GM06990 (cell line): ENCODE results near the gene DMPK.

Experiments used
- DNase-seq: peaks from one replicate; pipeline ENCODE4 v3.0.0-alpha.2; 2011; ENCODE audit not compliant: insufficient read length; ENCODE audit errors: extremely low read depth
- H3K27me3 ChIP-seq: replicated peaks from 2 replicates; pipeline ENCODE4 v1.6.0; 2011; ENCODE audit warnings: low read length; ENCODE audit not compliant: control insufficient read depth, insufficient read depth
- H3K36me3 ChIP-seq: 2 replicates; pipeline ENCODE4 v1.5.1; 2011; ENCODE audit warnings: low read length; ENCODE audit not compliant: control insufficient read depth, insufficient read depth
- H3K4me3 ChIP-seq: replicated peaks from 2 replicates; pipeline ENCODE4 v1.5.1; 2011; ENCODE audit warnings: low read depth, mild to moderate bottlenecking, control low read depth, low read length
- CTCF ChIP-seq: IDR thresholded peaks from 2 replicates; pipeline ENCODE4 v1.5.1; 2011; ENCODE audit warnings: low read length, control low read depth, mild to moderate bottlenecking, inconsistent platforms; ENCODE audit not compliant: insufficient read depth, poor library complexity, severe bottlenecking

DMPK gene

GRCh38 chr19:45767881-45768654 lies 14.2 kb downstream of the DMPK start:
- DNase-seq = peak; percentile 77
- Histone ChIP-seq H3K36me3 (peaks cover 2% of the 10 kb centered on the region), H3K4me3 (peak overlapping the region; percentile 92), H3K27me3 (no peaks in the 10 kb centered on the region)
- TF ChIP-seq CTCF = no peak

GRCh38 chr19:45767410-45767880 lies 14.8 kb downstream of the DMPK start:
- no peak for TF ChIP-seq CTCF
- Histone ChIP-seq H3K36me3 (peaks cover 2% of the 10 kb centered on the region), H3K27me3 (no peaks in the 10 kb centered on the region), H3K4me3 (peak overlapping the region; percentile 92)
- DNase-seq = no peak

- peaks cover 2% of the 10 kb centered on the region for H3K36me3 ChIP-seq
- no peak for DNase-seq
- no peak for TF ChIP-seq CTCF
- no peaks in the 10 kb centered on the region for H3K27me3 ChIP-seq
- H3K4me3 ChIP-seq = peak overlapping the region; percentile 92
These were observed 15.4 kb downstream of the DMPK start for GRCh38 chr19:45766869-45767346.

- no peak for TF ChIP-seq CTCF
- Histone ChIP-seq H3K36me3 (peaks cover 1% of the 10 kb centered on the region), H3K4me3 (no peak overlapping the region), H3K27me3 (no peaks in the 10 kb centered on the region)
- no peak for DNase-seq
These were observed 15.9 kb downstream of the DMPK start for GRCh38 chr19:45766296-45766868.

- no peak for DNase-seq
- Histone ChIP-seq H3K4me3 (no peak overlapping the region), H3K36me3 (no peaks in the 10 kb centered on the region; the same call in 1 of the 2 replicates), H3K27me3 (no peaks in the 10 kb centered on the region)
- no peak for TF ChIP-seq CTCF
These were observed 16.5 kb downstream of the DMPK start for GRCh38 chr19:45765702-45766295.
